HEK293 (cell line): ENCODE measurements around the gene ARL13A.

ENCODE experiments used
- MYNN ChIP-seq: fragments of 450-650 bp; formaldehyde crosslinking; IDR thresholded peaks from 2 replicates; pipeline ENCODE4 v1.5.1; 2016; ENCODE audit warnings: missing biosample characterization, missing genetic modification characterization, borderline replicate concordance
- SP3 ChIP-seq: fragments of 450-650 bp; formaldehyde crosslinking; IDR thresholded peaks from 2 replicates; pipeline ENCODE4 v1.5.1; 2016; ENCODE audit warnings: missing biosample characterization, missing genetic modification characterization
- YY1 ChIP-seq: fragments of 450-650 bp; formaldehyde crosslinking; IDR thresholded peaks from 2 replicates; pipeline ENCODE4 v1.5.1; 2018; ENCODE audit warnings: missing biosample characterization, missing genetic modification characterization
- ZFP37 ChIP-seq: fragments of 450-650 bp; formaldehyde crosslinking; IDR thresholded peaks from 2 replicates; pipeline ENCODE4 v1.5.1; 2016; ENCODE audit warnings: missing biosample characterization, missing genetic modification characterization
- ZFP69B ChIP-seq: fragments of 450-650 bp; formaldehyde crosslinking; IDR thresholded peaks from 2 replicates; pipeline ENCODE4 v1.5.1; 2016; ENCODE audit warnings: missing biosample characterization, missing genetic modification characterization
- ZNF174 ChIP-seq: fragments of 450-650 bp; formaldehyde crosslinking; IDR thresholded peaks from 2 replicates; pipeline ENCODE4 v1.5.0; 2017; ENCODE audit warnings: missing biosample characterization, mild to moderate bottlenecking, missing genetic modification characterization
- ZNF350 ChIP-seq: fragments of 450-650 bp; formaldehyde crosslinking; IDR thresholded peaks from 2 replicates; pipeline ENCODE4 v1.5.0; 2017; ENCODE audit warnings: missing biosample characterization, mild to moderate bottlenecking, missing genetic modification characterization
- ZNF501 ChIP-seq: fragments of 450-650 bp; formaldehyde crosslinking; IDR thresholded peaks from 2 replicates; pipeline ENCODE4 v1.5.1; 2016; ENCODE audit warnings: missing biosample characterization, missing genetic modification characterization
- ZNF629 ChIP-seq: fragments of 450-650 bp; formaldehyde crosslinking; IDR thresholded peaks from 2 replicates; pipeline ENCODE4 v1.5.1; 2017; ENCODE audit warnings: missing biosample characterization, missing genetic modification characterization
- ZNF670 ChIP-seq: fragments of 450-650 bp; formaldehyde crosslinking; IDR thresholded peaks from 2 replicates; pipeline ENCODE4 v1.5.1; 2016; ENCODE audit warnings: missing biosample characterization, missing genetic modification characterization, low read depth
- TF ChIP-seq, protein P1 (sequence below): fragments of 450-650 bp; formaldehyde crosslinking; IDR thresholded peaks from 2 replicates; pipeline ENCODE4 v1.5.1; 2016; ENCODE audit warnings: missing biosample characterization, missing genetic modification characterization
- TF ChIP-seq, protein P2 (sequence below): fragments of 450-650 bp; formaldehyde crosslinking; IDR thresholded peaks from 2 replicates; pipeline ENCODE4 v1.5.1; 2016; ENCODE audit warnings: missing biosample characterization, missing genetic modification characterization
- TF ChIP-seq, protein P3 (sequence below): fragments of 450-650 bp; formaldehyde crosslinking; optimal IDR thresholded peaks from 2 replicates; pipeline ENCODE3; 2016; ENCODE audit warnings: missing biosample characterization, mild to moderate bottlenecking, missing genetic modification characterization
- TF ChIP-seq, protein P4 (sequence below): fragments of 450-650 bp; formaldehyde crosslinking; IDR thresholded peaks from 2 replicates; pipeline ENCODE4 v1.5.1; 2016; ENCODE audit warnings: missing biosample characterization, missing genetic modification characterization

DNA sequence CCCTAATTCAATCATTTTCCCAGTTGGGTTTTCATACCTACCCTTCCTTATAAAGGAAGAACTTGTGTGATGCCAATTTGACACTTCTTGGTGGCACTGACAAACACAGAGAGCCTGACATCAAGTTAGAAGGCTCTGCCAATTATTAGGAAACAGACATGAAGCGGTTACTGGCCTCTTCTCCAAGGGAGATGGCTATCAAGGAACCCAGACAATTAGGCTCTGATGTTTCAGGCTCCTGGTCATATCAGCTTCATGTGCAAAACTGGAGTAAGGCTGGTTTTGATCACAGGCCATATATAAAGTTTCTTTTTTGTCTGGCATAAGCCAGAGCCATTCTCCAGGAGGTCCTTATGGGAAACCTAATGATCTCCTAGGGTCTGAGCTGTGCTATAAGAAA is 428 bp downstream of the ARL13A start:
- TF ChIP-seq, protein P1, sequence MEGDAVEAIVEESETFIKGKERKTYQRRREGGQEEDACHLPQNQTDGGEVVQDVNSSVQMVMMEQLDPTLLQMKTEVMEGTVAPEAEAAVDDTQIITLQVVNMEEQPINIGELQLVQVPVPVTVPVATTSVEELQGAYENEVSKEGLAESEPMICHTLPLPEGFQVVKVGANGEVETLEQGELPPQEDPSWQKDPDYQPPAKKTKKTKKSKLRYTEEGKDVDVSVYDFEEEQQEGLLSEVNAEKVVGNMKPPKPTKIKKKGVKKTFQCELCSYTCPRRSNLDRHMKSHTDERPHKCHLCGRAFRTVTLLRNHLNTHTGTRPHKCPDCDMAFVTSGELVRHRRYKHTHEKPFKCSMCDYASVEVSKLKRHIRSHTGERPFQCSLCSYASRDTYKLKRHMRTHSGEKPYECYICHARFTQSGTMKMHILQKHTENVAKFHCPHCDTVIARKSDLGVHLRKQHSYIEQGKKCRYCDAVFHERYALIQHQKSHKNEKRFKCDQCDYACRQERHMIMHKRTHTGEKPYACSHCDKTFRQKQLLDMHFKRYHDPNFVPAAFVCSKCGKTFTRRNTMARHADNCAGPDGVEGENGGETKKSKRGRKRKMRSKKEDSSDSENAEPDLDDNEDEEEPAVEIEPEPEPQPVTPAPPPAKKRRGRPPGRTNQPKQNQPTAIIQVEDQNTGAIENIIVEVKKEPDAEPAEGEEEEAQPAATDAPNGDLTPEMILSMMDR (tag by site-specific recombination), result no peak
- TF ChIP-seq, protein P2, sequence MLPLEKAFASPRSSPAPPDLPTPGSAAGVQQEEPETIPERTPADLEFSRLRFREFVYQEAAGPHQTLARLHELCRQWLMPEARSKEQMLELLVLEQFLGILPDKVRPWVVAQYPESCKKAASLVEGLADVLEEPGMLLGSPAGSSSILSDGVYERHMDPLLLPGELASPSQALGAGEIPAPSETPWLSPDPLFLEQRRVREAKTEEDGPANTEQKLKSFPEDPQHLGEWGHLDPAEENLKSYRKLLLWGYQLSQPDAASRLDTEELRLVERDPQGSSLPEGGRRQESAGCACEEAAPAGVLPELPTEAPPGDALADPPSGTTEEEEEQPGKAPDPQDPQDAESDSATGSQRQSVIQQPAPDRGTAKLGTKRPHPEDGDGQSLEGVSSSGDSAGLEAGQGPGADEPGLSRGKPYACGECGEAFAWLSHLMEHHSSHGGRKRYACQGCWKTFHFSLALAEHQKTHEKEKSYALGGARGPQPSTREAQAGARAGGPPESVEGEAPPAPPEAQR, result no peak
- no peak for TF ChIP-seq SP3 (tag by site-specific recombination)
- TF ChIP-seq ZNF670 (tag by site-specific recombination), result no peak
- no peak for TF ChIP-seq ZNF501
- TF ChIP-seq ZFP37, result no peak
- TF ChIP-seq, protein P3, sequence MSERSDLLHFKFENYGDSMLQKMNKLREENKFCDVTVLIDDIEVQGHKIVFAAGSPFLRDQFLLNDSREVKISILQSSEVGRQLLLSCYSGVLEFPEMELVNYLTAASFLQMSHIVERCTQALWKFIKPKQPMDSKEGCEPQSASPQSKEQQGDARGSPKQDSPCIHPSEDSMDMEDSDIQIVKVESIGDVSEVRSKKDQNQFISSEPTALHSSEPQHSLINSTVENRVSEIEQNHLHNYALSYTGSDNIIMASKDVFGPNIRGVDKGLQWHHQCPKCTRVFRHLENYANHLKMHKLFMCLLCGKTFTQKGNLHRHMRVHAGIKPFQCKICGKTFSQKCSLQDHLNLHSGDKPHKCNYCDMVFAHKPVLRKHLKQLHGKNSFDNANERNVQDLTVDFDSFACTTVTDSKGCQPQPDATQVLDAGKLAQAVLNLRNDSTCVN, result no peak
- TF ChIP-seq ZNF350 (tag by site-specific recombination), result no peak
- TF ChIP-seq MYNN (tag by site-specific recombination), result no peak
- TF ChIP-seq ZNF629 (tag by site-specific recombination), result no peak
- TF ChIP-seq ZFP69B (tag by site-specific recombination), result no peak
- no peak for TF ChIP-seq YY1 (tag by site-specific recombination)
- no peak for TF ChIP-seq ZNF174 (tag by site-specific recombination)
- TF ChIP-seq, protein P4, sequence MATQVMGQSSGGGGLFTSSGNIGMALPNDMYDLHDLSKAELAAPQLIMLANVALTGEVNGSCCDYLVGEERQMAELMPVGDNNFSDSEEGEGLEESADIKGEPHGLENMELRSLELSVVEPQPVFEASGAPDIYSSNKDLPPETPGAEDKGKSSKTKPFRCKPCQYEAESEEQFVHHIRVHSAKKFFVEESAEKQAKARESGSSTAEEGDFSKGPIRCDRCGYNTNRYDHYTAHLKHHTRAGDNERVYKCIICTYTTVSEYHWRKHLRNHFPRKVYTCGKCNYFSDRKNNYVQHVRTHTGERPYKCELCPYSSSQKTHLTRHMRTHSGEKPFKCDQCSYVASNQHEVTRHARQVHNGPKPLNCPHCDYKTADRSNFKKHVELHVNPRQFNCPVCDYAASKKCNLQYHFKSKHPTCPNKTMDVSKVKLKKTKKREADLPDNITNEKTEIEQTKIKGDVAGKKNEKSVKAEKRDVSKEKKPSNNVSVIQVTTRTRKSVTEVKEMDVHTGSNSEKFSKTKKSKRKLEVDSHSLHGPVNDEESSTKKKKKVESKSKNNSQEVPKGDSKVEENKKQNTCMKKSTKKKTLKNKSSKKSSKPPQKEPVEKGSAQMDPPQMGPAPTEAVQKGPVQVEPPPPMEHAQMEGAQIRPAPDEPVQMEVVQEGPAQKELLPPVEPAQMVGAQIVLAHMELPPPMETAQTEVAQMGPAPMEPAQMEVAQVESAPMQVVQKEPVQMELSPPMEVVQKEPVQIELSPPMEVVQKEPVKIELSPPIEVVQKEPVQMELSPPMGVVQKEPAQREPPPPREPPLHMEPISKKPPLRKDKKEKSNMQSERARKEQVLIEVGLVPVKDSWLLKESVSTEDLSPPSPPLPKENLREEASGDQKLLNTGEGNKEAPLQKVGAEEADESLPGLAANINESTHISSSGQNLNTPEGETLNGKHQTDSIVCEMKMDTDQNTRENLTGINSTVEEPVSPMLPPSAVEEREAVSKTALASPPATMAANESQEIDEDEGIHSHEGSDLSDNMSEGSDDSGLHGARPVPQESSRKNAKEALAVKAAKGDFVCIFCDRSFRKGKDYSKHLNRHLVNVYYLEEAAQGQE (tag by site-specific recombination), result no peak
